ENCODE results near the gene PCSK4. TPM values are rescaled to one million over a fixed set of nuclear protein-coding genes. Genes with fewer than 3 reads are reported as not detected.
A peak's percentile ranks its signal among the peaks of the same experiment; 100 is the strongest.

PCSK4 gene
- total and polyA plus RNA-seq, 2 of the 13 experiments (the other 11 are each of a cell fraction or from before 2014, with no cell fraction given): 2.0 to 2.7 TPM

- TF ChIP-seq KIAA2018 (CRISPR knock-in tag; IDR thresholded peaks at IDR 0.05; ENCODE audit: borderline replicate concordance) (no peak), SKIL (CRISPR knock-in tag; IDR thresholded peaks at IDR 0.05; ENCODE audit: borderline replicate concordance) (peak; percentile 22; the same call in 1 of the 2 replicates), ZNF646 (CRISPR knock-in tag; IDR thresholded peaks at IDR 0.05) (no peak), CENPBD1 (CRISPR knock-in tag; IDR thresholded peaks at IDR 0.05; ENCODE audit: borderline replicate concordance, low read depth) (no peak), NFRKB (IDR thresholded peaks at IDR 0.05) (no peak), ZNF746 (CRISPR knock-in tag; IDR thresholded peaks at IDR 0.05) (peak; percentile 71; the same call in 1 of the 2 replicates), DNMT1 (CRISPR knock-in tag; IDR thresholded peaks at IDR 0.05) (no peak), RBFOX2 (IDR thresholded peaks at IDR 0.05; ENCODE audit: low read depth, low read length) (peak; percentile 91), NCOA1 (CRISPR knock-in tag; IDR thresholded peaks at IDR 0.05) (no peak), NR0B2 (CRISPR knock-in tag; IDR thresholded peaks at IDR 0.05) (no peak)
These were observed 1.1 kb upstream of the PCSK4 start, which contains the start of gene REEP6 (continued) for GRCh38 chr19:1491114-1491848.

All from HepG2 (cell line).